Neural crest cell (in vitro differentiated cells): ENCODE results near the gene PCDHGA4. TPM values are rescaled to one million over a fixed set of nuclear protein-coding genes. Genes with fewer than 3 reads are reported as not detected.
A peak's percentile ranks its signal among the peaks of the same experiment; 100 is the strongest.
"Not testable (repeated sequence)": the region's sequence is repeated elsewhere in the genome, so short reads cannot be mapped to it uniquely, and the experiment has no call there.

Experiments used
- DNase-seq: peaks from one replicate; pipeline ENCODE4 v3.0.0; 2021; ENCODE audit warnings: low read depth, mixed read lengths, low spot score
- H3K27ac Mint-ChIP-seq: one replicate; pipeline ENCODE4 v1.8.0; 2021; ENCODE audit warnings: mild to moderate bottlenecking, mixed read lengths; ENCODE audit not compliant: unreplicated experiment
- H3K27me3 Mint-ChIP-seq: 2 replicates; pipeline ENCODE4 v1.8.0; 2021; ENCODE audit warnings: low read depth, mild to moderate bottlenecking, mixed read lengths
- H3K36me3 Mint-ChIP-seq: 2 replicates; pipeline ENCODE4 v1.8.0; 2021; ENCODE audit warnings: low read depth, mild to moderate bottlenecking, mixed read lengths
- H3K4me1 Mint-ChIP-seq: 2 replicates; pipeline ENCODE4 v1.8.0; 2021; ENCODE audit warnings: mixed read lengths
- H3K4me3 Mint-ChIP-seq: one replicate; pipeline ENCODE4 v1.8.0; 2021; ENCODE audit warnings: mild to moderate bottlenecking, mixed read lengths
- H3K9me3 Mint-ChIP-seq: 2 replicates; pipeline ENCODE4 v1.8.0; 2021; ENCODE audit warnings: mixed read lengths
- CTCF ChIP-seq: fragments of 200-600 bp; sonication (generic); conservative IDR thresholded peaks from 2 replicates; pipeline ENCODE4 v1.5.0; 2021; ENCODE audit warnings: antibody characterized with exemption, mild to moderate bottlenecking
- total RNA-seq: library from RNA; stranded (reverse); gene quantifications from 2 replicates; pipeline ENCODE4 v1.2.1, GENCODE V29; 2021

The PCDHGA4 gene
- total RNA-seq, 1 donor from 2014 or later = 0.56 TPM

- not testable (repeated sequence) for H3K4me1 Mint-ChIP-seq, H3K27ac Mint-ChIP-seq, H3K27me3 Mint-ChIP-seq, DNase-seq
- Mint-ChIP-seq H3K36me3 (peaks cover 49% of the 10 kb centered on the region), H3K9me3 (peaks cover 30% of the 10 kb centered on the region), H3K4me3 (peak within 1 kb of the TSS; percentile 44)
- TF ChIP-seq CTCF = peak; percentile 71
Observed at GRCh38 chr5:141387557-141388311, 32.9 kb downstream of the PCDHGA4 start, which contains the start of gene PCDHGB4. TSS of gene PCDHGB4 (plus strand) at chr5:141387698. CDS start at chr5:141387885, 187 bp downstream.

- peaks cover 30% of the 10 kb centered on the region for H3K9me3 Mint-ChIP-seq
- no peaks in the 10 kb centered on the region for H3K27me3 Mint-ChIP-seq
- no peaks in the 10 kb centered on the region for H3K4me1 Mint-ChIP-seq
- H3K27ac Mint-ChIP-seq = no peak overlapping the region
- peaks cover 51% of the 10 kb centered on the region for H3K36me3 Mint-ChIP-seq
- TF ChIP-seq CTCF = no peak
- H3K4me3 Mint-ChIP-seq = no peak overlapping the region
- no peak for DNase-seq
Observed at GRCh38 chr5:141388661-141389060, 33.8 kb downstream of the PCDHGA4 start.

- Mint-ChIP-seq H3K27ac (peak overlapping the region; percentile 41), H3K9me3 (peaks cover 31% of the 10 kb centered on the region), H3K4me1 (no peaks in the 10 kb centered on the region), H3K36me3 (peaks cover 57% of the 10 kb centered on the region), H3K4me3 (no peak overlapping the region), H3K27me3 (no peaks in the 10 kb centered on the region)
- no peak for DNase-seq
- TF ChIP-seq CTCF = no peak
Observed at GRCh38 chr5:141389153-141390042, 34.6 kb downstream of the PCDHGA4 start.

GRCh38 chr5:141392429-141393198 lies 37.8 kb downstream of the PCDHGA4 start, which contains the start of gene PCDHGA8:
TSS of gene PCDHGA8 (plus strand) at chr5:141392633. CDS start at chr5:141392814, 181 bp downstream.
- DNase-seq = no peak
- H3K4me1 Mint-ChIP-seq = no peaks in the 10 kb centered on the region
- no peaks in the 10 kb centered on the region for H3K27me3 Mint-ChIP-seq
- TF ChIP-seq CTCF = no peak
- peaks cover 24% of the 10 kb centered on the region for H3K9me3 Mint-ChIP-seq
- no peak within 1 kb of the TSS for H3K27ac Mint-ChIP-seq
- peaks cover 43% of the 10 kb centered on the region for H3K36me3 Mint-ChIP-seq
- H3K4me3 Mint-ChIP-seq = no peak within 1 kb of the TSS

- Mint-ChIP-seq H3K9me3 (peaks cover 24% of the 10 kb centered on the region), H3K36me3 (peaks cover 43% of the 10 kb centered on the region), H3K27me3 (no peaks in the 10 kb centered on the region), H3K4me1 (no peaks in the 10 kb centered on the region), H3K4me3 (no peak overlapping the region), H3K27ac (no peak overlapping the region)
- no peak for DNase-seq
- no peak for TF ChIP-seq CTCF
Observed at GRCh38 chr5:141393267-141393666, 38.4 kb downstream of the PCDHGA4 start.

- Mint-ChIP-seq H3K9me3 (peaks cover 26% of the 10 kb centered on the region), H3K36me3 (peaks cover 43% of the 10 kb centered on the region)
- H3K27me3 Mint-ChIP-seq, H3K4me1 Mint-ChIP-seq, H3K27ac Mint-ChIP-seq, H3K4me3 Mint-ChIP-seq, DNase-seq: not testable (repeated sequence)
Observed at GRCh38 chr5:141394401-141395187, 39.8 kb downstream of the PCDHGA4 start.
